A673 (cell line): ENCODE results near the gene OR6M1.

ENCODE experiments used
- EZH2 ChIP-seq: fragments of 200-600 bp; sonication (generic); IDR thresholded peaks from 2 replicates; pipeline ENCODE4 v1.6.1; 2017; ENCODE audit warnings: borderline replicate concordance, low read depth, mild to moderate bottlenecking, mixed read lengths, antibody characterized with exemption, low read length; ENCODE audit not compliant: poor library complexity, severe bottlenecking
- TF ChIP-seq, protein P1 (sequence below): fragments of 300-800, 200-600 bp; sonication (generic); conservative IDR thresholded peaks from 2 replicates; pipeline ENCODE4 v1.5.1; 2017; ENCODE audit warnings: low read depth, mild to moderate bottlenecking, antibody characterized with exemption, low read length, moderate library complexity, mixed read lengths

DNA sequence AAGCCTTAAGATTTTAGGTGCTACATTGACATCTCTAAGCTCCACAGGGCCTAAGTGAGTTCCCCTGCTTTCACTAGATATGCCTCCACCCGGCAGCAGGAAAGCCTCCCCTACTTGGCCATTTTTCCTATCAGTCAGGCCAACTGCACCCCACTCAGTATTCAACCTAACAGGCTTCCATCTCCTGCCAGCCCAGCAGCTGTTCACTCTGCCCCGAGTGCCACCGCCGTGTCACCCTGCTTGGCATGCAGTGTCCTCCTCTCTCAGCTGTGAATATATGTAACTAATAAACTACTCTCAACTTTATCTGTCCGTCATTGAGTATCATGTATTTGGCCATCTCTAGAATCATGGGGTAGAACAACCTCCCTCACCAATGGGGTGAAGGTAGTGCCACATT is 9.0 kb upstream of the OR6M1 start:
- TF ChIP-seq, protein P1, sequence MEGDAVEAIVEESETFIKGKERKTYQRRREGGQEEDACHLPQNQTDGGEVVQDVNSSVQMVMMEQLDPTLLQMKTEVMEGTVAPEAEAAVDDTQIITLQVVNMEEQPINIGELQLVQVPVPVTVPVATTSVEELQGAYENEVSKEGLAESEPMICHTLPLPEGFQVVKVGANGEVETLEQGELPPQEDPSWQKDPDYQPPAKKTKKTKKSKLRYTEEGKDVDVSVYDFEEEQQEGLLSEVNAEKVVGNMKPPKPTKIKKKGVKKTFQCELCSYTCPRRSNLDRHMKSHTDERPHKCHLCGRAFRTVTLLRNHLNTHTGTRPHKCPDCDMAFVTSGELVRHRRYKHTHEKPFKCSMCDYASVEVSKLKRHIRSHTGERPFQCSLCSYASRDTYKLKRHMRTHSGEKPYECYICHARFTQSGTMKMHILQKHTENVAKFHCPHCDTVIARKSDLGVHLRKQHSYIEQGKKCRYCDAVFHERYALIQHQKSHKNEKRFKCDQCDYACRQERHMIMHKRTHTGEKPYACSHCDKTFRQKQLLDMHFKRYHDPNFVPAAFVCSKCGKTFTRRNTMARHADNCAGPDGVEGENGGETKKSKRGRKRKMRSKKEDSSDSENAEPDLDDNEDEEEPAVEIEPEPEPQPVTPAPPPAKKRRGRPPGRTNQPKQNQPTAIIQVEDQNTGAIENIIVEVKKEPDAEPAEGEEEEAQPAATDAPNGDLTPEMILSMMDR: no peak
- no peak for TF ChIP-seq EZH2
